NB4 (cell line): ENCODE data around the gene RFPL2.

Experiments used
- POLR2A ChIP-seq: IDR thresholded peaks from 2 replicates; pipeline ENCODE4 v1.6.1; 2011; ENCODE audit warnings: mild to moderate bottlenecking; ENCODE audit not compliant: insufficient read length; ENCODE audit errors: extremely low read depth
- TF ChIP-seq, protein P1 (sequence below): IDR thresholded peaks from one replicate; pipeline ENCODE4 v1.5.1; 2012; ENCODE audit warnings: low read depth, low read length

DNA sequence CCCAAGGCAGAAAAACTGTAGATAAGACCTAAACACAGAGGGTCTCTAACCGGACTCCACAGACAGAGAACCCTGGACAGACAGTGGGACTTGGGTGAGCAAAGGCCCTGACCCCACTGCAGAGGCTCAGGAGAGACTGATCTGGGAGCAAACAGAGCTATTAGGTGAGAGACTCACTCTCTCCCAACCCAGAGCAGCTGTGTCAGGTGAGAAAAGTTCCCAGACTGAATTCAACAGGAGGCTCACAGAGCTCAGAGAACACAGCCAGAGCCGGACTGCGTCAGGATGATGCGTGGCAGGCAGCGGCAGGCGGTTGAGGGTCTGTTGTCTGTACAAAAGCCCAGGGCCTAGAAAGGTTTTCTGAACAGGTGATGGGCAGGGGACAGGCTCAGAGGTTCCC, 5.5 kb downstream of the RFPL2 start:
- TF ChIP-seq, protein P1, sequence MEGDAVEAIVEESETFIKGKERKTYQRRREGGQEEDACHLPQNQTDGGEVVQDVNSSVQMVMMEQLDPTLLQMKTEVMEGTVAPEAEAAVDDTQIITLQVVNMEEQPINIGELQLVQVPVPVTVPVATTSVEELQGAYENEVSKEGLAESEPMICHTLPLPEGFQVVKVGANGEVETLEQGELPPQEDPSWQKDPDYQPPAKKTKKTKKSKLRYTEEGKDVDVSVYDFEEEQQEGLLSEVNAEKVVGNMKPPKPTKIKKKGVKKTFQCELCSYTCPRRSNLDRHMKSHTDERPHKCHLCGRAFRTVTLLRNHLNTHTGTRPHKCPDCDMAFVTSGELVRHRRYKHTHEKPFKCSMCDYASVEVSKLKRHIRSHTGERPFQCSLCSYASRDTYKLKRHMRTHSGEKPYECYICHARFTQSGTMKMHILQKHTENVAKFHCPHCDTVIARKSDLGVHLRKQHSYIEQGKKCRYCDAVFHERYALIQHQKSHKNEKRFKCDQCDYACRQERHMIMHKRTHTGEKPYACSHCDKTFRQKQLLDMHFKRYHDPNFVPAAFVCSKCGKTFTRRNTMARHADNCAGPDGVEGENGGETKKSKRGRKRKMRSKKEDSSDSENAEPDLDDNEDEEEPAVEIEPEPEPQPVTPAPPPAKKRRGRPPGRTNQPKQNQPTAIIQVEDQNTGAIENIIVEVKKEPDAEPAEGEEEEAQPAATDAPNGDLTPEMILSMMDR = no peak
- no peak for TF ChIP-seq POLR2A
